Prostate gland (tissue), 2 donors: Measurements from ENCODE around the gene ALKBH7.

Source experiments
- POLR2A ChIP-seq: fragments of 450-650 bp; IDR thresholded peaks from one replicate; pipeline ENCODE4 v1.6.1; 2016; ENCODE audit warnings: antibody characterized with exemption, mild to moderate bottlenecking
- POLR2AphosphoS5 ChIP-seq: sonication (generic); formaldehyde crosslinking; IDR thresholded peaks from one replicate; pipeline ENCODE4 v1.6.1; 2017; ENCODE audit warnings: antibody characterized with exemption
- TF ChIP-seq, protein P1 (sequence below), 4 experiments: fragments of 200-600 bp in 2 of 4; fragments of 450-650 bp in 2 of 4; sonication (generic) in 2 of 4; IDR thresholded peaks; 1 replicate in 3 of 4; 2 replicates in 1 of 4; pipeline ENCODE4 v1.5.1; 2016 to 2019; ENCODE audit warnings: antibody characterized with exemption in 4 of 4, mild to moderate bottlenecking in 2 of 4, moderate library complexity in 2 of 4

DNA sequence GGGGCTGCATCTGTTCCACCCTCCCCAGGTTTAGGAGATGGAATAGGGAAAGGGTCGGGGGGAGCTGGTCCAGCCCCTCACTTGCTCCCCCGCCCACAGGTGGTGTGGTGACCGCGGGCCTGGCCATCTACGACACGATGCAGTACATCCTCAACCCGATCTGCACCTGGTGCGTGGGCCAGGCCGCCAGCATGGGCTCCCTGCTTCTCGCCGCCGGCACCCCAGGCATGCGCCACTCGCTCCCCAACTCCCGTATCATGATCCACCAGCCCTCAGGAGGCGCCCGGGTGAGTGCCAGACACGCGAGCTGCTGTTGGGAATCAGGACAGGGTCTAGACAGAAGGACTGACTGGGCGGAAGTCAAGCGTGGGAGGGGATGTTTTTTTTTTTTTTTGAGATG is 8.2 kb upstream of the ALKBH7 start:
- TF ChIP-seq POLR2AphosphoS5 (no peak), POLR2A (no peak)
- TF ChIP-seq, protein P1, sequence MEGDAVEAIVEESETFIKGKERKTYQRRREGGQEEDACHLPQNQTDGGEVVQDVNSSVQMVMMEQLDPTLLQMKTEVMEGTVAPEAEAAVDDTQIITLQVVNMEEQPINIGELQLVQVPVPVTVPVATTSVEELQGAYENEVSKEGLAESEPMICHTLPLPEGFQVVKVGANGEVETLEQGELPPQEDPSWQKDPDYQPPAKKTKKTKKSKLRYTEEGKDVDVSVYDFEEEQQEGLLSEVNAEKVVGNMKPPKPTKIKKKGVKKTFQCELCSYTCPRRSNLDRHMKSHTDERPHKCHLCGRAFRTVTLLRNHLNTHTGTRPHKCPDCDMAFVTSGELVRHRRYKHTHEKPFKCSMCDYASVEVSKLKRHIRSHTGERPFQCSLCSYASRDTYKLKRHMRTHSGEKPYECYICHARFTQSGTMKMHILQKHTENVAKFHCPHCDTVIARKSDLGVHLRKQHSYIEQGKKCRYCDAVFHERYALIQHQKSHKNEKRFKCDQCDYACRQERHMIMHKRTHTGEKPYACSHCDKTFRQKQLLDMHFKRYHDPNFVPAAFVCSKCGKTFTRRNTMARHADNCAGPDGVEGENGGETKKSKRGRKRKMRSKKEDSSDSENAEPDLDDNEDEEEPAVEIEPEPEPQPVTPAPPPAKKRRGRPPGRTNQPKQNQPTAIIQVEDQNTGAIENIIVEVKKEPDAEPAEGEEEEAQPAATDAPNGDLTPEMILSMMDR (IDR thresholded peaks at IDR 0.05), result no peak
